GM18868 (cell line): Measurements from ENCODE around the gene DEPDC5.
A peak's percentile ranks its signal among the peaks of the same experiment; 100 is the strongest.

Source experiments
- ATAC-seq: cut with Tn5 transposase; IDR thresholded peaks from one replicate; pipeline ENCODE4 v1.9.1; 2021; ENCODE audit warnings: mild to moderate bottlenecking, moderate library complexity; ENCODE audit not compliant: unreplicated experiment

Gene DEPDC5

GRCh38 chr22:31883989-31884388 lies 130.2 kb downstream of the DEPDC5 start:
- ATAC-seq = no peak

DNA sequence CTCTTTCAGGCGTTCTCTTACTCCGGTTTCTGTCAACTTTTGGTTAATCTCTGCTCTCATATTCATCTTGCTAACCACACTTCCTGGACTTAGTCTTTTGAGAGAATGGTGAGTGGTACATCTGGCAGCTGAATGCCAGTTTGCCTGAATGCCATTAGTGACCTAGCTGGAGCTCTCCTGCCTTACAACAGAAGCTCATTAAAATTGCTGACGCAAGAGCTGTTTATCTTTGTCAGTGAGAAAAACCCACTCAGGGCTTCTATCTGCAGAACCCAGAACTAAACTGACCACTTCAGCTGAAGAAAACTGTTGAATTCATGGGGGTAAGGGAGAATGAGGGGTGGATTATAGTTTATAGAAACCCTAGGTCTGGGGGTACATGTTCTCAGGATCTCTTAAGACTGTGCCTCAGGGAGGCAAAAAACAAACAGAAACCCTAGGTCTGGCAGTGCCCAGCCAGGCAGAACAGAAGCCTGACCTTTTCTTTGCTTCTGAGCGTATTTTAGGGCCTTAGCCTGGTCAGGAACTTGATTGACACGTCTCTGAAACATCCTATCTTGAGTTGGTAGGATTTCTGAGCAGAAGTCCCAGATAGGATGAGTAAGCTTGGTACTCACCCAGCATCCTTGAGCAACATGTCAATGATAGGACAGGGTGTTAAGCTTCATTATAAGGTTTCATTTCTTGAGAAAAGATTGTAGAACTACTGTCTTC lies 137.7 kb downstream of the DEPDC5 start:
- ATAC-seq = no peak

- no peak for ATAC-seq
Measured at GRCh38 chr22:31892080-31892433, 138.2 kb downstream of the DEPDC5 start.

DNA sequence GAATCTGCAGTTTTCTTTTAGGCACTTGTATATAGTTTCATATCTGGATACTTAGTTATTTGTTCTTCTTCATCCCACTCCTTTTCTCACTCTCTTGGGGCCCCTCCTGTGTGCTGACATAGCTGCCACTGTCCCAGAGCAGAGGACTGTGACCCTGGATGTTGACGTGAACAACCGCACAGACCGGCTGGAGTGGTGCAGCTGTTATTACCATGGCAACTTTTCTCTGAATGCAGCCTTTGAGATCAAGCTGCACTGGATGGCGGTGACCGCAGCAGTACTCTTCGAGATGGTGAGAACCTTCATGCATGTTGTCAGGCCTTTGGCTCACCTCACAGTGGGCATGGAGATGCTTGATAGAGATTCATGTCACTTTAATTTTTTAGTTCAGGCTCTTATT lies 139.6 kb downstream of the DEPDC5 start:
- no peak for ATAC-seq

GRCh38 chr22:31895411-31896123 lies 141.7 kb downstream of the DEPDC5 start:
- ATAC-seq = no peak

- no peak for ATAC-seq
Measured at GRCh38 chr22:31896472-31896871, 142.7 kb downstream of the DEPDC5 start.

GRCh38 chr22:31897842-31898805 lies 144.3 kb downstream of the DEPDC5 start:
- ATAC-seq = no peak

GRCh38 chr22:31898926-31899325 lies 145.1 kb downstream of the DEPDC5 start:
- no peak for ATAC-seq

DNA sequence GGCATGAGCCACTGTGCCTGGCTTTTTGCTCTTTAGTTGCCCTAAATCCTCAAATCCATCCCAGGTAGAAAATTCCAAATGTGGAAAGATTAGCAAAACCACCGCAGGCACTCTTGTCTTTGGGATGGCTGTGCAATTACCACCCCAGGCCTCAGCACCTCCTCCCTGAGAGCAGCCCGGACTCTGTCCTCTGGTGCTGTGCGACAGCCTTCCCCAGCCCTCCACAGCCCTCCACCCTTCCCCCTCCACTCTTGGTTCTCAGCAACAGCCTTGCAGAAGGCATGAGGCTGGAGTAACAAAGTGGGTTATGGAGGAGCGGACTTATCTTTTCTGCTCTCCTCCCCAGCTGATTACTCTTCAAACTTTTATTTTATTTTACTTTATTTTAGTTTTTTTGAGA lies 145.8 kb downstream of the DEPDC5 start:
- ATAC-seq = no peak

- ATAC-seq = no peak
Measured at GRCh38 chr22:31901388-31902137, 147.7 kb downstream of the DEPDC5 start.

DNA sequence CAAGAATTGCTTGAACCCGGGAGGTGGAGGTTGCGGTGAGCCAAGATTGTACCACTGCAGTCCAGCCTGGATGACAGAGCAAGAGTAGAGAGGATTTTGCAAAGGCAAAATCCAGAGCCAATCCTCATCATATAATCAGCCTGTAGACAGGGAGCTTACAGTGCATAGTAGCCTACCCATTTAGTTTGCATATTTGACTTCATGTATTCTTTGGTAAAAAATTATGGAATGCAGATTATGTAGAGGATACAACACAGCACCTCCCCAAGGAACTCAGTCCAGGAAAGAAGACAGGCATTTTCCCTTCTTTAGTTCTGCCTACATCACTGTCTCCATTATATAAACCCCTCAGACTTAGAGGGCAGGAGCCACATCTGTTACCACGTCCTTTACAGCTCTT lies 150.8 kb downstream of the DEPDC5 start:
- no peak for ATAC-seq

DNA sequence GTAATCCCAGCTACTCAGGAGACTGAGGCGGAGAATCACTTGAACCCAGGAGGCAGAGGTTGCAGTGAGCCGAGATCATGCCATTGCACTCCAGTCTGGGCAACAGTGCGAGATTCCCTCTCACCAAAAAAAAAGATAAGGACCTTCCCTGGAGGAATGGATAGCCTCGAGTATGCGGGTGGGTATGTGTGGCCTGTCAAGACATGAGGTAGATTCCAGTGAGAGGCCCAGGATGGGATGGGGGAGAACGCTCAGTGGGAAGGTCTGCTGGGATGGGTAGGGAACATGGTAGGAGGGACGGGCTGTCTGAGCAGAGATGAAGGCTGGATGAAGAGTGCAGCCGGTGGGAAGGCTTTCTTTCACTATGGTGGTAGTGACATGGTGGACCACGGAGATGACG lies 151.5 kb downstream of the DEPDC5 start:
- ATAC-seq = no peak

DNA sequence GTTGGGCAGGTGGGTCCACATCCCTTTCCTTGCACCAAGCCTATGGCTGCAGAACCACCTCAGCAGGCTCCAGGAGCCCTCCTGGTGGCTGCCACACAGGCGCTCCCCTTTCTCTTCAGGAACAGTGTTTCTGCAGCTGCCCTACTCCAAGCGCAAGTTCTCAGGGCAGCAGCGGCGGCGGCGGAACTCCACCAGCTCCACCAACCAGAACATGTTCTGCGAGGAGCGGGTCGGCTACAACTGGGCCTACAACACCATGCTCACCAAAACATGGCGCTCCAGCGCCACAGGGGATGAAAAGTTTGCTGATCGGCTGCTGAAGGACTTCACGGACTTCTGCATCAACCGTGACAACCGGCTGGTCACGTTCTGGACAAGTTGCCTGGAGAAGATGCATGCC lies 152.3 kb downstream of the DEPDC5 start:
- ATAC-seq = no peak

GRCh38 chr22:31906569-31906968 lies 152.8 kb downstream of the DEPDC5 start:
- ATAC-seq = no peak

GRCh38 chr22:31909977-31910376 lies 156.2 kb downstream of the DEPDC5 start:
- no peak for ATAC-seq

DNA sequence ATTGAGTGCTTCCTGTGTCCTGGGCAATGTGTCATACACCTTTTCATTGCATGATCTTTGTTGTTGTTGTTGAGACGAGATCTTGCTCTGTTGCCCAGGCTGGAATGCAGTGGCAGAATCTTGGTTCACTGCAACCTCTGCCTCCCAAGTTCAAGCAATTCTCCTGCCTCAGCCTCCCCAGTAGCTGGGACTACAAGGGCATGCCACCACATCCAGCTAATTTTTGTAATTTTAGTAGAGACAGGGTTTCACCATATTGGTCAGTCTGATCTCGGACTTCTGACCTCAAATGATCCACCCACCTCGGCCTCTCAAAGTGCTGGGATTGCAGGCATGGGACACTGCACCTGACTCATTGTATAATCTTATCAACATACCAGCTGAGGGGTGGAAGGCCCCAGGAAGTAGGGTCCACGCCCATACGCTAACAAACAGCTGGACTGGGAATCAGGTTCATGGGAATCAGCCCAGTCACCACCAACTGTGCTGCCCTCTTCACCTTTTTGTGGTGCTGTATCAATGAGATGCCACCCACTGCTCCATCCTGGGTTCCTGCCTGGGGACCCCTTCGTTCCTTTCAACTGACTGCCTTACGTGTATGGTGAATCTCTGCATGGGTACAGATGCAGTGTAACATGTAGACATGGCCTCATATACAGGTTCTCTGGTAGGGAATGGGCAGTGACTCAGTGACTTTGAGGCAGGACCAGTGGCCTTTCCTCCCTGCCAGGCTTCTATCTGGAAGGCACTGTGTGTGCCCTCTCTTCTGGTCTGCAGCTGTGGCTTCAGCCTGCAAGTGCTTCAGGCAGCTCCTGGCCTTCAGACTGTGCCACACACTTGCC lies 158.0 kb downstream of the DEPDC5 start:
- ATAC-seq = no peak

DNA sequence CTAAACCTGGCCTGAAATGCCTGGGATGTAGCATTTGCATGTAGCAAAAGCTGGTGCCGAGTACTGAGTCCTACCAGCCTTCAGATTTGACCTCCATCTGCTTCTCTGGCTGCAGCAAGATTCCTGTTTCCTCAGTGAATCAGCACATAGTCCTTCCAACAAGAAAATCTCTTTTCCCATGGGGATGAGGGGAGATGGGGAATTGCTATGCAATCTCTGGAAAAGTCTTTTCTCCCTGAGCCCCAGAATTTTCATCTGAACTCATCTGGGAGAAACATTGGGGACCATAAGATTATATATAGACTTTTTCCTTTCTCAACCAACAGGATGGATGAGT lies 158.6 kb downstream of the DEPDC5 start:
- no peak for ATAC-seq

GRCh38 chr22:31915586-31915985 lies 161.8 kb downstream of the DEPDC5 start:
- ATAC-seq = no peak

DNA sequence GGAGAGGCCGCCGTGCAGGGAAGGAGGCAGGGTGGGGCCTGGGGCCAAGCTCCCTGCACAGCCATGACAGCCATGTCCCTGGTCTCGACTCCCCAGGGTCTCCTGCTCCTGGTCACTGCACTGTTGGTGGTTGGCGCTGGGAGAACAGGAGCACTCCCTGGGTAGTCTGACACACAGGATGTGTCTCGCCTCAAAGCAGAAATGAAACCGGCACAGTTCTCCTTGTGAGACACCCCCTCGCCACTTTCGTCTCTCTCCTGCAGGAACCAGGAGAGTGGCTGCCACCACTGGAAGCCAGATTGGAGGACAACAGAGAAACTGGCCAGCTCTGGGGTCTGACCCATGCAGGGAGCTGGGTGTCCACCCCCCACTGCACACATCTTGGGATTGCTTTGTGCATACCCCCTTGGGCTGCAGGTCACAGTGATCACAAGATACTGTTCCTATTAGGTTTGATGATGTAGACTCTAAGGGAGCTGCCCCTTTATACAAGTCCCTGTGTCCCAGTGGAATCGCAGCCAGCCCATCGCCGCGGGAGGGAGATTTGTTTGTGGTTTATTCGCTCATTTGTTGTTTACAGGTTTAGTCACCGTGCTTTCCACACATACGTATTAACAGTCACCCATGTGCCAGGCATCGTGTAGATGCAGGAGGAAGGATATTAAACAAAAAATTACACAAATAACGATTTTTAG lies 163.6 kb downstream of the DEPDC5 start:
- peak; percentile 60 for ATAC-seq
